OCI-LY7 (cell line): ENCODE results near the gene PRSS27.

Experiments
- EZH2phosphoT487 ChIP-seq: fragments of 200-600 bp; sonication (generic); IDR thresholded peaks from 2 replicates; pipeline ENCODE4 v1.6.1; 2018; ENCODE audit warnings: low read depth, borderline replicate concordance, mild to moderate bottlenecking, mixed run types, antibody characterized with exemption, low read length, moderate library complexity, mixed read lengths
- TF ChIP-seq, protein P1 (sequence below): fragments of 200-600 bp; sonication (generic); conservative IDR thresholded peaks from 2 replicates; pipeline ENCODE4 v1.5.1; 2014; ENCODE audit warnings: mild to moderate bottlenecking, antibody characterized with exemption, low read length, moderate library complexity, mixed read lengths

DNA sequence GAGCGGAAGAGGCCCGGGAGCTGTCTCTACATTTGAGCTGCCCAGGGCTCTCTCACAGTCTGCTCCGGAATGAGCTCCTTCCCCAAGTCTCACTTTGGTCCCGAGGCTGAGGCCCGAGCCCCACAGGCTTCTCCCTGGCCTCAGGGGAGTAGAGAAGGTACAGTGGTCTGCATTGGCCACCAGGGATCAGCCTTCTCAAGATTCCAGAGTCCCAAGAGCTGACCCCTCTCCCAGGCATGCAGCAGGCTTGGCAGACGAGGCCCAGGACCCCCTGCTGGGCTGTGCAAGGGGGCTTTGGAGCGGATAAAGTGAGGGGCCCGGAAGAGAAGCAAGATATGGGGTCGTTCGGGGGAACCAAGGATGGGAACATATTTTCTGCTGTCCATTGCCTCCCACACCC, 3.1 kb downstream of the PRSS27 start:
- TF ChIP-seq, protein P1, sequence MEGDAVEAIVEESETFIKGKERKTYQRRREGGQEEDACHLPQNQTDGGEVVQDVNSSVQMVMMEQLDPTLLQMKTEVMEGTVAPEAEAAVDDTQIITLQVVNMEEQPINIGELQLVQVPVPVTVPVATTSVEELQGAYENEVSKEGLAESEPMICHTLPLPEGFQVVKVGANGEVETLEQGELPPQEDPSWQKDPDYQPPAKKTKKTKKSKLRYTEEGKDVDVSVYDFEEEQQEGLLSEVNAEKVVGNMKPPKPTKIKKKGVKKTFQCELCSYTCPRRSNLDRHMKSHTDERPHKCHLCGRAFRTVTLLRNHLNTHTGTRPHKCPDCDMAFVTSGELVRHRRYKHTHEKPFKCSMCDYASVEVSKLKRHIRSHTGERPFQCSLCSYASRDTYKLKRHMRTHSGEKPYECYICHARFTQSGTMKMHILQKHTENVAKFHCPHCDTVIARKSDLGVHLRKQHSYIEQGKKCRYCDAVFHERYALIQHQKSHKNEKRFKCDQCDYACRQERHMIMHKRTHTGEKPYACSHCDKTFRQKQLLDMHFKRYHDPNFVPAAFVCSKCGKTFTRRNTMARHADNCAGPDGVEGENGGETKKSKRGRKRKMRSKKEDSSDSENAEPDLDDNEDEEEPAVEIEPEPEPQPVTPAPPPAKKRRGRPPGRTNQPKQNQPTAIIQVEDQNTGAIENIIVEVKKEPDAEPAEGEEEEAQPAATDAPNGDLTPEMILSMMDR = no peak
- TF ChIP-seq EZH2phosphoT487 = no peak
